T-helper 22 cell (primary cell): ENCODE measurements around the gene GRIK4.

ENCODE experiments used
- DNase-seq: peaks from one replicate; pipeline ENCODE4 v3.0.0-alpha.2; 2020; ENCODE audit warnings: low read depth

GRIK4 gene

GRCh38 chr11:120883404-120884080, 372.0 kb downstream of the GRIK4 start:
- no peak for DNase-seq

- DNase-seq = no peak
These were observed 372.8 kb downstream of the GRIK4 start for GRCh38 chr11:120884154-120885020.

GRCh38 chr11:120890609-120891320, 379.2 kb downstream of the GRIK4 start:
- DNase-seq = no peak

- no peak for DNase-seq
These were observed 382.1 kb downstream of the GRIK4 start for GRCh38 chr11:120893440-120894201.

- no peak for DNase-seq
These were observed 382.8 kb downstream of the GRIK4 start for GRCh38 chr11:120894202-120894985.

GRCh38 chr11:120896687-120897086, 385.1 kb downstream of the GRIK4 start:
- DNase-seq = no peak

GRCh38 chr11:120898568-120898967, 387.0 kb downstream of the GRIK4 start:
- DNase-seq = no peak

- no peak for DNase-seq
These were observed 388.2 kb downstream of the GRIK4 start for GRCh38 chr11:120899720-120900119.

- DNase-seq = no peak
These were observed 389.1 kb downstream of the GRIK4 start for GRCh38 chr11:120900643-120901042.

GRCh38 chr11:120903686-120904085, 392.1 kb downstream of the GRIK4 start:
- no peak for DNase-seq

GRCh38 chr11:120904116-120904515, 392.6 kb downstream of the GRIK4 start:
- no peak for DNase-seq

GRCh38 chr11:120906766-120907165, 395.2 kb downstream of the GRIK4 start:
- no peak for DNase-seq

GRCh38 chr11:120907971-120908370, 396.4 kb downstream of the GRIK4 start:
- DNase-seq = no peak

GRCh38 chr11:120908461-120909181, 397.1 kb downstream of the GRIK4 start:
- no peak for DNase-seq

GRCh38 chr11:120909676-120910416, 398.3 kb downstream of the GRIK4 start:
- DNase-seq = no peak

GRCh38 chr11:120911943-120912342, 400.4 kb downstream of the GRIK4 start:
- no peak for DNase-seq

- no peak for DNase-seq
These were observed 401.0 kb downstream of the GRIK4 start for GRCh38 chr11:120912504-120912903.

- DNase-seq = no peak
These were observed 401.4 kb downstream of the GRIK4 start for GRCh38 chr11:120912915-120913314.

- DNase-seq = no peak
These were observed 402.5 kb downstream of the GRIK4 start for GRCh38 chr11:120914021-120914420.

- DNase-seq = no peak
These were observed 403.1 kb downstream of the GRIK4 start for GRCh38 chr11:120914601-120915000.
